Lower lobe of right lung (tissue), 2 donors: Measurements from ENCODE around the gene BAZ1B. TPM values are rescaled to one million over a fixed set of nuclear protein-coding genes. Genes with fewer than 3 reads are reported as not detected.

ENCODE experiments used
- ATAC-seq, 2 donors: fragments of 200-7000 bp; cut with Tn5 transposase; one replicate each; pipeline ENCODE4 v1.9.1; 2020 to 2022; ENCODE audit warnings: mild to moderate bottlenecking in 2 of 2, moderate library complexity in 2 of 2
- DNase-seq: peaks from one replicate; pipeline ENCODE4 v3.0.0-alpha.2; 2020
- H3K27ac ChIP-seq: fragments of 200-600 bp; one replicate; pipeline ENCODE4 v1.8.0; 2022
- H3K27me3 ChIP-seq: fragments of 200-600 bp; one replicate; pipeline ENCODE4 v1.8.0; 2022; ENCODE audit warnings: low read depth
- H3K36me3 ChIP-seq: fragments of 200-600 bp; one replicate; pipeline ENCODE4 v1.8.0; 2022; ENCODE audit warnings: mild to moderate bottlenecking
- H3K4me1 ChIP-seq: fragments of 200-600 bp; one replicate; pipeline ENCODE4 v1.8.0; 2022
- H3K4me3 ChIP-seq: fragments of 200-600 bp; one replicate; pipeline ENCODE4 v1.8.0; 2022; ENCODE audit warnings: mild to moderate bottlenecking
- H3K9me3 ChIP-seq: fragments of 200-600 bp; one replicate; pipeline ENCODE4 v1.8.0; 2022
- intact Hi-C: fragments of 100-400 bp; cut with DNase I; formaldehyde crosslinking; loops from one replicate; pipeline ENCODE4 v1.11.0; 2022
- total RNA-seq: library from RNA; stranded (reverse); fragmentation: NEBNext Ultra II Directional; extraction: Animal tissue kit (Norgen Biotek cat#: 25700); gene quantifications from one replicate; pipeline ENCODE4 v1.2.1, GENCODE V29; 2021
- TF ChIP-seq, protein P1 (sequence below): fragments of 200-600 bp; IDR thresholded peaks from one replicate; pipeline ENCODE4 v1.8.0; 2022; ENCODE audit warnings: antibody characterized with exemption, mild to moderate bottlenecking
- donor health status: DM: no; HTN: yes; CAD: no; lungs with severe emphysema.

Gene BAZ1B
- total RNA-seq, 1 donor from 2014 or later: 56.0 TPM

DNA sequence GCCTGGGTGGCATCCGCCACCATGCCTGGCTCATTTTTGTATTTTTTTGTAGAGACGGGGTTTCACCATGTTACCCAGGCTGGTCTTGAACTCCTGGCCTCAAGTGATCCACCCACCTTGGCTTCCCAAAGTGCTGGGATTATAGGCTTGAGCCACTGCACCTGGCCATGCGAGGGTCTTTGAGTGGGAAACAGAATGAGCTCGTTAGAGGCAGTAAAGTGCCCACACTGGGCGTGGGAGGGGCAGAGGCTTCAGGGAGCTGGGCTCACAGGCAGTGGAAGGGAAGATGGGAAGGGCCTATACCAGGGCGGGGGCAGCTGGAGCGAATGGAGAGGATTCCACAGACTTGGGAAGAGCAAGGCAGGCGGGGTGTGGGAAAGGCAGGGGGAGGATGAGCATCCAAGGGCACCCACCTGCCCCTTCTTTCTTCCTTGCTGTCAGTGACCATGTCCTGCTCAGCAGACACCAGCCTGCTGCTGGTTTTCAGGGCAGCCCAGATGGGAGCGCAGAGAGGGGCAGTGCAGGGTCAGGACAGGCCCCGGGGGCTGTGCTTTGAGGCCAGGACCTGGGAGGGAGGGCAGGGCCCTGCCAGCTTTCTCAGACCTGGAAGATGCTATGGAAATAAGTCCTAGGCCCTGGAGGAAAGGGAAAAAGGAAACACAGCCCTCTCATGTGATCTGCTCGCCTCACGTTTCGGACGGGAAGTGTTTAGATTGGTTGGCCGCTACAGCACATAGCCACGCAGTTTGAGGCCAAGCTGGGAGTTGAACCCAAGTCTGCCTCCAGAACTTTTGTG, 84.3 kb downstream of the BAZ1B start:
- Histone ChIP-seq H3K27ac (no peak overlapping the region), H3K9me3 (no peaks in the 10 kb centered on the region), H3K27me3 (peaks cover 23% of the 10 kb centered on the region), H3K36me3 (peaks cover 41% of the 10 kb centered on the region), H3K4me3 (no peak overlapping the region), H3K4me1 (peaks cover 22% of the 10 kb centered on the region)
- TF ChIP-seq, protein P1, sequence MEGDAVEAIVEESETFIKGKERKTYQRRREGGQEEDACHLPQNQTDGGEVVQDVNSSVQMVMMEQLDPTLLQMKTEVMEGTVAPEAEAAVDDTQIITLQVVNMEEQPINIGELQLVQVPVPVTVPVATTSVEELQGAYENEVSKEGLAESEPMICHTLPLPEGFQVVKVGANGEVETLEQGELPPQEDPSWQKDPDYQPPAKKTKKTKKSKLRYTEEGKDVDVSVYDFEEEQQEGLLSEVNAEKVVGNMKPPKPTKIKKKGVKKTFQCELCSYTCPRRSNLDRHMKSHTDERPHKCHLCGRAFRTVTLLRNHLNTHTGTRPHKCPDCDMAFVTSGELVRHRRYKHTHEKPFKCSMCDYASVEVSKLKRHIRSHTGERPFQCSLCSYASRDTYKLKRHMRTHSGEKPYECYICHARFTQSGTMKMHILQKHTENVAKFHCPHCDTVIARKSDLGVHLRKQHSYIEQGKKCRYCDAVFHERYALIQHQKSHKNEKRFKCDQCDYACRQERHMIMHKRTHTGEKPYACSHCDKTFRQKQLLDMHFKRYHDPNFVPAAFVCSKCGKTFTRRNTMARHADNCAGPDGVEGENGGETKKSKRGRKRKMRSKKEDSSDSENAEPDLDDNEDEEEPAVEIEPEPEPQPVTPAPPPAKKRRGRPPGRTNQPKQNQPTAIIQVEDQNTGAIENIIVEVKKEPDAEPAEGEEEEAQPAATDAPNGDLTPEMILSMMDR: no peak
- ATAC-seq: no peak
- no peak for DNase-seq
- intact Hi-C loops: no loop called here

DNA sequence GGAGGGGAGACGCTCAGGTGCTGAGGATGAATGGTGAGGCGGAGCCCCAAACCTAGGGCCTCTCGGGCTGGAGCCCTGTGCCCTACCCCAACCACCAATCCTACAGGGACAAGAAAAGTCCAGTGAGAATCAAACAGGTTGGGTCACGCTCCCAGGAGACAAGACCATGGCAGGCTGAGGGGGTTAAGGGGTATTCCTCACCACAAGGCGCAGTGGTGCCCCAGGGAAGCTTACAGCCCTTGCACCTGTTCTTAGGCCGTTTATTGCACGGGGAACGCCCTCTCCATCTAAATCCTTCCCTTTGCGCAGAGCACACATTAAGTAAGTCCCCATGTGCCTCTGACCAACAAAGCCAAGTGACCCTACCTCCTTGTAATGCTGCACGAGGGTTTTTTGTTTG, 85.0 kb downstream of the BAZ1B start:
- ATAC-seq (no peak), DNase-seq (no peak)
- TF ChIP-seq, protein P1: no peak
- H3K36me3 ChIP-seq: peaks cover 34% of the 10 kb centered on the region
- no peak overlapping the region for H3K27ac ChIP-seq
- intact Hi-C loops: no loop called here
- H3K4me1 ChIP-seq: peaks cover 18% of the 10 kb centered on the region
- H3K9me3 ChIP-seq: no peaks in the 10 kb centered on the region
- no peak overlapping the region for H3K4me3 ChIP-seq
- peaks cover 28% of the 10 kb centered on the region for H3K27me3 ChIP-seq

DNA sequence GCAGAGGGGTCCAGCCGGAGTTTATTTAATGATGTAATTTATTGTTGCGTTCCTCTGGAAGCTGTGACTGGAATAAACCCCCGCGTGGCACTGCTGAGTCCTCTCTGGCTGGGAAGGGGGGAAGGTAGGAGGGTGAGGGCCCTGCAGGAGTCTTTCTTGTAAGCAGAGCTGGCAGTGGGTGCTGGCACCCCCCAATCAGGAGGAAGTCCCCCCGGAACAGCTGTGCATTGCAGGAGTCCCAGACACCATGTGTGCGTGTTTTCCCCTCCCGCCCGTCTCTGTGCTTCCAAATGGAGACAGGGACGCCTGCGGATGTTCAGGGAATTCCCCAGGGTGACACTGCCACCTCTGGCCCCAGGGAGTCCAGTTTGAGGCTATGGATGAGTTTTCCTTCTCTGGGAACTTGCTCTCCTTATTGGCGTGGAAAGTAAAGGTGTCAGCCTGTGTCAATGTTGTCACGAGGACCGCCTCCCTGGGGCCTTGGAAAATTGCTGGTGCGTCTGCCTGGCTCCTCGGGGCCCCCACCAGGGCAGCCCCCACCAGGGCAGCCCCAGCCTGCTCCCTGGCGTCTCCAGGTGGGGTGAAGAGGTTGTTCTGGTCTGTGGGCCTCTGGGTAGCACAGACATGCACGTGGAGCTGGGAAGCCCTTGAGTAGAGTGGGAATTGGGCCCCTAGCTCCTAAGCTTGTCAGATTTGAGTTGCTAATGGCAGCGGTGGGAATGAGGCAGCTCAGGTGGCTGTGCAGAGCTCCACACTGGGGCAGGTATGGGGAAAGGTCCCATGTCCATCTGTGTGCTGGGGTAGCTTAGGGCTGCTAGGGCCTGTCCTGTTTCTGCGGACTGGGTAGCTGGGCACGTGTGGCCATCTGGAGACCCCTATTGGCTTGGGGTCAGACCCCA, 85.8 kb downstream of the BAZ1B start:
- peaks cover 10% of the 10 kb centered on the region for H3K4me1 ChIP-seq
- H3K36me3 ChIP-seq: peaks cover 26% of the 10 kb centered on the region
- no peak overlapping the region for H3K4me3 ChIP-seq
- no peak for ATAC-seq
- intact Hi-C loops: no loop called here
- no peaks in the 10 kb centered on the region for H3K9me3 ChIP-seq
- no peak overlapping the region for H3K27ac ChIP-seq
- H3K27me3 ChIP-seq: peaks cover 36% of the 10 kb centered on the region
- no peak for DNase-seq
- TF ChIP-seq, protein P1: no peak

DNA sequence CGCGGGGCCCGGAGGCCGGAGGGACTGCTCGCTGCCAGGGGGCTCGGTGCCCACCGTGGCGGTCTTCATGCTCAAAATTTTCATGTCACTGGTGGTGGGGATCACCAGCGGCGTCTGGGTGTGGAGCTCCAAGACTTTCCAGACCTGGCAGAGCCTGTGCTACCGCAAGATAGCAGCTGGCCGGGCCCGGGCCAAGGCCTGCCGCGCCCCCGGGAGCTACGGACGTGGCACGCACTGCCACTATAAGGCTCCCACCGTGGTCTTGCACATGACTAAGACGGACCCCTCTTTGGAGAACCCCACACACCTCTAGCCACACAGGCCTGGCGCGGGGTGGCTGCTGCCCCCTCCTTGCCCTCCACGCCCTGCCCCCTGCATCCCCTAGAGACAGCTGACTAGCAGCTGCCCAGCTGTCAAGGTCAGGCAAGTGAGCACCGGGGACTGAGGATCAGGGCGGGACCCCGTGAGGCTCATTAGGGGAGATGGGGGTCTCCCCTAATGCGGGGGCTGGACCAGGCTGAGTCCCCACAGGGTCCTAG, 86.6 kb downstream of the BAZ1B start:
- ATAC-seq (no peak), DNase-seq (no peak)
- H3K27me3 ChIP-seq: peaks cover 38% of the 10 kb centered on the region
- H3K9me3 ChIP-seq: no peaks in the 10 kb centered on the region
- H3K4me1 ChIP-seq: peaks cover 6% of the 10 kb centered on the region
- H3K4me3 ChIP-seq: no peak overlapping the region
- no peak overlapping the region for H3K27ac ChIP-seq
- TF ChIP-seq, protein P1: no peak
- intact Hi-C loops: no loop called here
- peaks cover 18% of the 10 kb centered on the region for H3K36me3 ChIP-seq

DNA sequence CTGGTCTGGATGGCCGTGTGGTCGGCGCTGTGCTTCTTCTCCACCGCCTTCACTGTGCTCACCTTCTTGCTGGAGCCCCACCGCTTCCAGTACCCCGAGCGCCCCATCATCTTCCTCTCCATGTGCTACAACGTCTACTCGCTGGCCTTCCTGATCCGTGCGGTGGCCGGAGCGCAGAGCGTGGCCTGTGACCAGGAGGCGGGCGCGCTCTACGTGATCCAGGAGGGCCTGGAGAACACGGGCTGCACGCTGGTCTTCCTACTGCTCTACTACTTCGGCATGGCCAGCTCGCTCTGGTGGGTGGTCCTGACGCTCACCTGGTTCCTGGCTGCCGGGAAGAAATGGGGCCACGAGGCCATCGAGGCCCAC, 87.4 kb downstream of the BAZ1B start:
- DNase-seq (no peak), ATAC-seq (no peak)
- Histone ChIP-seq H3K4me1 (peaks cover 6% of the 10 kb centered on the region), H3K9me3 (no peaks in the 10 kb centered on the region), H3K27ac (no peak overlapping the region), H3K4me3 (no peak overlapping the region), H3K27me3 (peaks cover 38% of the 10 kb centered on the region), H3K36me3 (peaks cover 10% of the 10 kb centered on the region)
- TF ChIP-seq, protein P1: no peak
- intact Hi-C loops: no loop called here
